Esophagus squamous epithelium (tissue), 4 donors: ENCODE results near the gene SRPK1.

ENCODE experiments used
- CTCF ChIP-seq, 6 experiments: fragments of 450-650 bp in 4 of 6; fragments of 200-600 bp in 2 of 6; sonication (generic) in 2 of 6; IDR thresholded peaks; one replicate each; pipeline ENCODE4 v1.5.1; 2016 to 2019; ENCODE audit warnings: antibody characterized with exemption in 6 of 6, mild to moderate bottlenecking in 4 of 6, moderate library complexity in 4 of 6
- POLR2A ChIP-seq, 4 donors: fragments of 450-650 bp; IDR thresholded peaks; one replicate each; pipeline ENCODE4 v1.6.1; 2017; ENCODE audit warnings: antibody characterized with exemption in 4 of 4, mild to moderate bottlenecking in 4 of 4, moderate library complexity in 3 of 4

DNA sequence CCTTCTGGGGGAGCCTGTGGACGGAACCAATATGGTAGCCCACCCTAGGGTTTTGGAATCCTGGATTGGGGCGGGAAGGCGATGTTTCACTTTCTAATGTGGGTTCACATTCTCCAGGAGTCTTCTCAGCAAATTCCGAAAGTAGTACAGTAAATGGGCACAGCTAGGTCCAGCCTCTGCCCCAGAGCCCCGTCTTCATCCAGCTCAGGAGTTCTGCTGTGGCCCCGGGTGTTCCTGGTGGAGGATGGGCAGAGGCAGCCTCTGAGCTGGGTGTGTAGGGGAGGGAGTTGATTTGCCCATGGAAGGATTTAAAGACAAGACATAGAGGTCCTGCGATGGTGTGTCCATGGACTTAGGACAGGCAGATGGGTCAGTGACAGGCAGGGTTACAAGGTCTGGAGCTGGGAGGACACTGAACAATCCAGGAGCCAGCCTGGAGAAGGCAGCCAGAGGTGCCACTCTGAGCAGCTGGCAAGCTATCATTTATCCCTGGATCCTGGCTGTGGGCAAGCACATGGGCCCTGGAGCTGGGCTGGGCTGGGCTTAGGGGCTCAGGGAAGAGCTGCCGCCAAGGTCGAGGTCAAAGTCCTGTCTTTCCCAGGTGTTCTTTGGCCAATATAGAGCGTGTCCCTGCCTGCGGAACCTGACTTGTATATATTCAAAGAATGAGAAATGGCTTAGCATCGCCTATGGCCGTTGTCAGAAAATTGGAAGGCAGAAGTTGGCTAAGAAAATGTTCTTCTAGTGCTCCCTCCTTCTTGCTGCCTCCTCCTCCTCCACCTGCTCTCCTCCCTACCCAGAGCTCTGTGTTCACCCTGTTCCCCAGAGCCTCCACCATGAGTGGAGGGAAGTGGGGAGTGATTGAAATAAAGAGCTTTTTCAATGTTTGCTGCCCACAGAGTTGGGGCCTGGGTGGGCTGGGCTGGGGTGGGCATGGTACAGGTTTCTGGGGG, 133.4 kb downstream of the SRPK1 start:
- no peak for TF ChIP-seq CTCF (IDR thresholded peaks at IDR 0.05)
- no peak for TF ChIP-seq POLR2A (IDR thresholded peaks at IDR 0.05)
